GM12878 (cell line): Measurements from ENCODE around the gene CBX8. TPM values are rescaled to one million over a fixed set of nuclear protein-coding genes. Genes with fewer than 3 reads are reported as not detected.
A peak's percentile ranks its signal among the peaks of the same experiment; 100 is the strongest.

ENCODE experiments used
- ATAC-seq: fragments of 200-7000 bp; cut with Tn5 transposase; 3 replicates; pipeline ENCODE4 v1.9.1; 2020; ENCODE audit warnings: mild to moderate bottlenecking, moderate library complexity
- BruUV-seq: library from RNA; stranded (reverse); fragments of 400-500 nt; replicated peaks from 2 replicates; lab custom pipeline; 2021; lab: Mats Ljungman, UMichigan
- CTCF ChIA-PET: fragments of 300-600 bp; sonication (Branson Sonifier 250); formaldehyde crosslinking; extraction: SDS; loops from one replicate; lab custom pipeline; 2021; ENCODE audit warnings: inconsistent platforms; lab: Yijun Ruan, JAX
- POLR2A ChIA-PET: fragments of 350-600 bp; formaldehyde crosslinking; extraction: SDS; loops from one replicate; lab custom pipeline; 2021; ENCODE audit warnings: inconsistent platforms; lab: Charles Lee
- RAD21 ChIA-PET: fragments of 300-600 bp; sonication (Branson Sonifier 250); formaldehyde crosslinking; loops from one replicate; lab custom pipeline; 2023; ENCODE audit warnings: antibody characterized with exemption; ENCODE audit not compliant: unreplicated experiment; lab: Charles Lee
- SMC1A ChIA-PET: fragments of 300-600 bp; sonication (Branson Sonifier 250); formaldehyde crosslinking; loops from one replicate; lab custom pipeline; 2023; ENCODE audit not compliant: unreplicated experiment, uncharacterized antibody; lab: Charles Lee
- DNase-seq: peaks from one replicate; pipeline ENCODE4 v3.0.0-alpha.2; 2011; ENCODE audit warnings: low read depth, low spot score
- FAIRE-seq: peaks from 3 replicates; lab custom pipeline; 2011; peaks lifted over from hg19 to GRCh38; lab: Jason Lieb, UNC
- H2AFZ ChIP-seq: 2 replicates; pipeline ENCODE4 v1.6.0; 2011; ENCODE audit warnings: low read depth, low read length, control low read depth; ENCODE audit not compliant: control insufficient read depth
- H3K27ac ChIP-seq: 2 replicates; pipeline ENCODE4 v1.5.1; 2011; ENCODE audit warnings: control low read depth; ENCODE audit not compliant: control insufficient read depth, insufficient read depth
- H3K27me3 ChIP-seq, 2 experiments: replicated peaks in 1 of 2; 2 replicates each; pipeline versions ENCODE4 v1.6.0 to v1.6.1; 2011; ENCODE audit warnings: low read length in 1 of 2; ENCODE audit not compliant: control insufficient read depth in 2 of 2, insufficient read depth in 2 of 2
- H3K36me3 ChIP-seq, 2 experiments: 2 replicates each; pipeline ENCODE4 v1.5.1; 2011; ENCODE audit warnings: low read length in 1 of 2; ENCODE audit not compliant: control insufficient read depth in 2 of 2, insufficient read depth in 2 of 2
- H3K4me1 ChIP-seq: 2 replicates; pipeline ENCODE4 v1.6.1; 2011; ENCODE audit warnings: mild to moderate bottlenecking, low read length, moderate library complexity, mixed read lengths; ENCODE audit not compliant: control insufficient read depth, insufficient read depth
- H3K4me2 ChIP-seq: 2 replicates; pipeline ENCODE4 v1.6.0; 2011; ENCODE audit warnings: control low read depth; ENCODE audit not compliant: control insufficient read depth, insufficient read depth
- H3K4me3 ChIP-seq: fragments of 200-600 bp; sonication (generic); 2 replicates; pipeline ENCODE4 v1.5.1; 2016
- H3K79me2 ChIP-seq: 2 replicates; pipeline ENCODE4 v1.6.0; 2011; ENCODE audit warnings: low read length; ENCODE audit not compliant: control insufficient read depth, insufficient read depth
- H3K9ac ChIP-seq: 2 replicates; pipeline ENCODE4 v1.8.0; 2011; ENCODE audit warnings: low read length, control low read depth, mixed read lengths; ENCODE audit not compliant: control insufficient read depth, insufficient read depth
- H3K9me3 ChIP-seq: replicated peaks from 3 replicates; pipeline ENCODE4 v1.5.1; 2011; ENCODE audit warnings: mild to moderate bottlenecking, low read length; ENCODE audit not compliant: control insufficient read depth, insufficient read depth
- H4K20me1 ChIP-seq: 2 replicates; pipeline ENCODE4 v1.6.0; 2011; ENCODE audit not compliant: control insufficient read depth, insufficient read depth
- FOXM1 ChIP-seq: IDR thresholded peaks from 2 replicates; pipeline ENCODE4 v1.6.1; 2012; ENCODE audit warnings: low read depth, mild to moderate bottlenecking, inconsistent platforms, low read length, moderate library complexity
- IKZF2 ChIP-seq, 2 experiments: fragments of 450-650 bp; IDR thresholded peaks; 2 replicates each; pipeline ENCODE4 v1.6.1; 2017; ENCODE audit warnings: mild to moderate bottlenecking in 2 of 2, moderate library complexity in 2 of 2
- KLF5 ChIP-seq: fragments of 450-650 bp; IDR thresholded peaks from 2 replicates; pipeline ENCODE4 v1.6.1; 2014; ENCODE audit warnings: mild to moderate bottlenecking; ENCODE audit not compliant: partially characterized antibody
- POLR2AphosphoS5 ChIP-seq: IDR thresholded peaks from 2 replicates; pipeline ENCODE4 v1.6.1; 2011; ENCODE audit warnings: mild to moderate bottlenecking, low read length, inconsistent platforms
- TARDBP ChIP-seq: IDR thresholded peaks from 2 replicates; pipeline ENCODE4 v1.6.1; 2016; ENCODE audit warnings: borderline replicate concordance
- YY1 ChIP-seq: IDR thresholded peaks from 2 replicates; pipeline ENCODE4 v1.6.1; 2011; ENCODE audit warnings: low read depth, mild to moderate bottlenecking, low read length
- WGBS: methylation state at CpG from one replicate; pipeline ENCODE4 v1.1.6; 2016; ENCODE audit warnings: low lambda C conversion rate; ENCODE audit not compliant: insufficient replicate concordance, insufficient coverage; ENCODE audit errors: missing lambda C conversion rate; 5-methylcytosine and 5-hydroxymethylcytosine counted together
- in situ Hi-C: fragments of 300-500 bp; cut with MboI; formaldehyde crosslinking; loops from 9 replicates; pipeline ENCODE4 v1.14.3; 2018; ENCODE audit warnings: mixed read lengths
- intact Hi-C: fragments of 100-400 bp; cut with micrococcal nuclease; formaldehyde crosslinking; loops from one replicate; pipeline ENCODE4 v1.14.2; 2022; ENCODE audit not compliant: unreplicated experiment
- polyA plus RNA-seq, 11 experiments: library from polyadenylated mRNA; depleted of rRNA in 4 of 11; unstranded in 6 of 11; stranded (reverse) in 5 of 11; fragments of >200 nt; fragmentation: Nextera tagmentation in 4 of 11; fragmentation: Illumina TruSeq in 1 of 11; extraction: Ambion mirVana in 4 of 11; extraction: Trizol in 1 of 11; gene quantifications; 1 replicate in 1 of 11; 2 replicates in 10 of 11; pipeline versions ENCODE4 v1.2.1 to v1.2.3, GENCODE V29; 2011 to 2016; ENCODE audit warnings: inconsistent platforms in 2 of 11, missing spikeins in 2 of 11, low read depth in 1 of 11
- total RNA-seq, 4 experiments: library from RNA; depleted of rRNA in 3 of 4; stranded (reverse); fragments of >200 nt in 3 of 4; fragmentation: Illumina TruSeq in 1 of 4; extraction: Trizol in 1 of 4; gene quantifications; 2 replicates each; pipeline versions ENCODE4 v1.2.1 to v1.2.3, GENCODE V29; 2013 to 2021

CBX8 gene
- total and polyA plus RNA-seq, 10 of the 15 experiments (the other 5 are each of a cell fraction or from before 2014, with no cell fraction given) = 0.03 to 6.7 (median 1.9) TPM

GRCh38 chr17:79834565-79835469 lies 37.9 kb upstream of the CBX8 start (continued):
- TF ChIP-seq KLF5 (no peak), YY1 (peak; percentile 27; the same call in 1 of the 2 replicates)

GRCh38 chr17:79833744-79834564 lies 37.1 kb upstream of the CBX8 start:
- ChIA-PET CTCF (interaction anchor here (1.1 kb wide), 1 partner anchor 88 kb away, joined by 5 read pairs; no protein-coding TSS in a partner anchor), POLR2A (no interaction called here), SMC1A (no interaction called here), RAD21 (no interaction called here)
- Histone ChIP-seq H3K4me2 (no peak overlapping the region), H3K9ac (no peak overlapping the region), H3K27me3 (no peaks in the 10 kb centered on the region), H3K9me3 (no peaks in the 10 kb centered on the region), H3K36me3 (peaks cover 0 to 17% of the 10 kb centered on the region in 2 experiments; a peak in 2 of 4 replicates), H3K4me1 (peaks cover 13% of the 10 kb centered on the region), H2AFZ (no peak overlapping the region), H4K20me1 (0 out of 2 replicates have a peak, but pooled peaks cover 5% of the 10 kb centered on the region), H3K4me3 (no peak overlapping the region), H3K27ac (no peak overlapping the region), H3K79me2 (peaks cover 22% of the 10 kb centered on the region)
- BruUV-seq = no TSS peak
- ATAC-seq (no peak), FAIRE-seq (no peak), DNase-seq (no peak)
- in situ Hi-C loops (no loop called here), intact Hi-C loops (no loop called here)
- TF ChIP-seq TARDBP (no peak), IKZF2 (IDR thresholded peaks at IDR 0.05) (no peak), POLR2AphosphoS5 (peak; percentile 27; the same call in 1 of the 2 replicates), FOXM1 (no peak)
- WGBS = over 99% methylated on average over 61 of the region's 83 CpGs
